Lower leg skin (tissue), 4 donors: ENCODE measurements around the gene KISS1R. TPM values are rescaled to one million over a fixed set of nuclear protein-coding genes. Genes with fewer than 3 reads are reported as not detected.

Source experiments
- DNase-seq, 2 donors: peaks; one replicate each; pipeline ENCODE4 v3.0.0-alpha.2; 2019; ENCODE audit warnings: low spot score in 2 of 2
- H3K4me3 ChIP-seq: fragments of 200-600 bp; sonication (generic); 2 replicates; pipeline ENCODE4 v1.5.1; 2017; ENCODE audit warnings: mild to moderate bottlenecking, low read depth; ENCODE audit not compliant: poor library complexity, severe bottlenecking
- POLR2A ChIP-seq, 2 donors: fragments of 450-650 bp; IDR thresholded peaks; one replicate each; pipeline ENCODE4 v1.6.1; 2016 to 2017; ENCODE audit warnings: antibody characterized with exemption in 2 of 2, mild to moderate bottlenecking in 1 of 2, moderate library complexity in 1 of 2
- WGBS, 2 donors: methylation state at CpG; one replicate each; pipeline ENCODE4 v1.1.5; 2018; 5-methylcytosine and 5-hydroxymethylcytosine counted together
- intact Hi-C: fragments of 100-400 bp; cut with DNase I; formaldehyde crosslinking; loops from one replicate; pipeline ENCODE4 v1.15.0; 2023; ENCODE audit warnings: low total_unique reads
- total RNA-seq, 4 donors: library from RNA; depleted of rRNA; stranded (reverse); fragments of >200 nt; gene quantifications; one replicate each; pipeline ENCODE4 v1.1.0, GENCODE V29; 2016
- TF ChIP-seq, protein P1 (sequence below), 3 donors: fragments of 450-650 bp; IDR thresholded peaks; one replicate each; pipeline ENCODE4 v1.5.1; 2016; ENCODE audit warnings: antibody characterized with exemption in 3 of 3, mild to moderate bottlenecking in 3 of 3, moderate library complexity in 2 of 3

The KISS1R gene
- total RNA-seq, 4 donors from 2014 or later: 0.88 to 3.5 TPM; not detected in 2

GRCh38 chr19:940591-941291 is 23.6 kb downstream of the KISS1R start:
- intact Hi-C loops: no loop called here
- WGBS, 2 donors: 22 to 25% methylated on average over 13 to 60 of the region's 64 CpGs
- no peak overlapping the region for H3K4me3 ChIP-seq
- peak; percentile 76 to 95 for DNase-seq
- no peak for TF ChIP-seq POLR2A (IDR thresholded peaks at IDR 0.05)
- TF ChIP-seq, protein P1, sequence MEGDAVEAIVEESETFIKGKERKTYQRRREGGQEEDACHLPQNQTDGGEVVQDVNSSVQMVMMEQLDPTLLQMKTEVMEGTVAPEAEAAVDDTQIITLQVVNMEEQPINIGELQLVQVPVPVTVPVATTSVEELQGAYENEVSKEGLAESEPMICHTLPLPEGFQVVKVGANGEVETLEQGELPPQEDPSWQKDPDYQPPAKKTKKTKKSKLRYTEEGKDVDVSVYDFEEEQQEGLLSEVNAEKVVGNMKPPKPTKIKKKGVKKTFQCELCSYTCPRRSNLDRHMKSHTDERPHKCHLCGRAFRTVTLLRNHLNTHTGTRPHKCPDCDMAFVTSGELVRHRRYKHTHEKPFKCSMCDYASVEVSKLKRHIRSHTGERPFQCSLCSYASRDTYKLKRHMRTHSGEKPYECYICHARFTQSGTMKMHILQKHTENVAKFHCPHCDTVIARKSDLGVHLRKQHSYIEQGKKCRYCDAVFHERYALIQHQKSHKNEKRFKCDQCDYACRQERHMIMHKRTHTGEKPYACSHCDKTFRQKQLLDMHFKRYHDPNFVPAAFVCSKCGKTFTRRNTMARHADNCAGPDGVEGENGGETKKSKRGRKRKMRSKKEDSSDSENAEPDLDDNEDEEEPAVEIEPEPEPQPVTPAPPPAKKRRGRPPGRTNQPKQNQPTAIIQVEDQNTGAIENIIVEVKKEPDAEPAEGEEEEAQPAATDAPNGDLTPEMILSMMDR (IDR thresholded peaks at IDR 0.05): no peak

GRCh38 chr19:941292-942132 is 24.4 kb downstream of the KISS1R start:
- no peak for DNase-seq
- intact Hi-C loops: no loop called here
- WGBS, 2 donors: 52 to 53% methylated on average over 24 to 36 of the region's 45 CpGs
- H3K4me3 ChIP-seq: no peak overlapping the region
- TF ChIP-seq POLR2A (IDR thresholded peaks at IDR 0.05): no peak
- TF ChIP-seq, protein P1 (IDR thresholded peaks at IDR 0.05): no peak

DNA sequence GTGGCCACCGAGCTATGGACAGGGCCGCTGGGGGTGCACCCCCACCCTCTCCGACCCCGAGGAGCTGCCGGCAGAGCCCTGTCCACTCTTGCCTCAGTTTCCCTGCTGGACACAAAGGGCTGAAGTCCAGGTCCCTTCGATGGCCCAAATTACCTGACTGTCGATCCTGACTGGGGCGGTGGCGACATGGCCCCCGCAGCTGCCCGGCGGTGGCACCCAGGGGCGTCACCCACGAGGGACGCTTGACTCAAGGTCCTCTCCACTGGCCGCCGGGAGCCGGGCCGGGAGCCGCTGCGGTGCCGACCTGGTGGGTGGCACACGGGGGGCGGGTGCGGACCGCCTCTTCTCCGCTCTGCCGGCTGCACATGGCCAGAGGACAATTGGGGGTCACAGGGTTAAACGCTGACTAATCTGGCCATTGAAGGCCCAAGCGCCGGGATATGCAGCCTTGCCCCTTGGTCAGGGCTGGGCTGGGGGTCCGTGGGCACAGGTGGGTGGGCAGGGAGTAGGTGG is 25.1 kb downstream of the KISS1R start:
- H3K4me3 ChIP-seq: no peak overlapping the region
- intact Hi-C loops: no loop called here
- no peak for DNase-seq
- 83 to 93% methylated on average over 11 to 32 of the region's 32 CpGs for WGBS, 2 donors
- no peak for TF ChIP-seq POLR2A (IDR thresholded peaks at IDR 0.05)
- TF ChIP-seq, protein P1 (IDR thresholded peaks at IDR 0.05): no peak

GRCh38 chr19:943551-944170 is 26.5 kb downstream of the KISS1R start:
- WGBS, 2 donors: 84 to 95% methylated on average over 16 to 17 of the region's 17 CpGs

DNA sequence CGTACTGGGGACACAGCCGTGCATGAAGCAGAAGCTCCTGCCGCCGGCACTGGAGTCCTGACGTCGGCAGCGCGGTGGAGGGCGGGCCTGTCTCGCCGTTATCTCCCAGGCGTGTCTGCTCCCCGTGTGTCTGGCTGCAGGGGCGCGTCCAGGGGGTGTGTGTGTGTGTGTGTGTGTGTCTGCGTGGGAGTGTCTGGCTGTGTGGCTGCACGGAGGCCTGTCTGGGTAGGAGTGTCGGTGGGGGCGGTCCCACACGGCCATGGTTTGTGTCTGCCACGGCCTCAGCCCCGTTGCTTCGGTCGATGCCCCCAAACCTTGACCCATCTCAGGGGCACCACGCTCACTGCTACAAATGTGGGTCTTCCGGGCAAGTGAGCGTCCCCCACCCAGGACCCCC is 27.0 kb downstream of the KISS1R start:
- H3K4me3 ChIP-seq: no peak overlapping the region
- WGBS, 2 donors: 53 to 58% methylated on average over 6 to 24 of the region's 27 CpGs
- TF ChIP-seq, protein P1 (IDR thresholded peaks at IDR 0.05): no peak
- TF ChIP-seq POLR2A (IDR thresholded peaks at IDR 0.05): no peak
- intact Hi-C loops: no loop called here
- no peak for DNase-seq

More at GRCh38 chr19:943551-944170, 26.5 kb downstream of the KISS1R start:
- no peak overlapping the region for H3K4me3 ChIP-seq
- intact Hi-C loops: no loop called here
- TF ChIP-seq, protein P1 (IDR thresholded peaks at IDR 0.05): no peak
- no peak for TF ChIP-seq POLR2A (IDR thresholded peaks at IDR 0.05)
- DNase-seq: no peak
